ENCODE measurements around the gene SAG.

The SAG gene

DNA sequence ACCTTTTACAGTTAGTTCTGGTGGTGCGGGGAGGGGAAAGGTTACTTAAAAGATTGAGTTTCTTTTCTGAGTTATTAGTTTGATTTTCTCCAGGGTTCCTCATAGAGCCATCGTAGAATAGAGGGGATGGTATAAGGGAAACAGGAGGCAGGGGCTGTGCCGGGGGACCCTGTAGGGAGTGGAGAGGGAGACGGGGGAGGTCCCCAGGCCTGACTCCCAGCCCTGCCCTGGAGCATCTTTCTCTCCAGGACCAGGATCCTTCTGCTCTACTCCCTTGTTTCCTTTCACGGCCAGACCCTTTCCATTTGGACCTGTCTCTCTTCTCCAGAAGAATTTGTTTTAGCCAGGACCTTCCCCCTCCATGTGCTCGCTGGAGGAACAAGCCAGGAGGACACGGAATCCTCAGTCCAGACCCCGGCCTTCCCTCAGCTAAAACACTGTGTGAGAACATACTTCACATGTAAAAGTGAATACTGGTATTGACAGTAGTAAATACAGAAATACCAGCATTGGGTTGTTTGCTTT, 82.0 kb downstream of the SAG start:
- TF ChIP-seq, protein P1, sequence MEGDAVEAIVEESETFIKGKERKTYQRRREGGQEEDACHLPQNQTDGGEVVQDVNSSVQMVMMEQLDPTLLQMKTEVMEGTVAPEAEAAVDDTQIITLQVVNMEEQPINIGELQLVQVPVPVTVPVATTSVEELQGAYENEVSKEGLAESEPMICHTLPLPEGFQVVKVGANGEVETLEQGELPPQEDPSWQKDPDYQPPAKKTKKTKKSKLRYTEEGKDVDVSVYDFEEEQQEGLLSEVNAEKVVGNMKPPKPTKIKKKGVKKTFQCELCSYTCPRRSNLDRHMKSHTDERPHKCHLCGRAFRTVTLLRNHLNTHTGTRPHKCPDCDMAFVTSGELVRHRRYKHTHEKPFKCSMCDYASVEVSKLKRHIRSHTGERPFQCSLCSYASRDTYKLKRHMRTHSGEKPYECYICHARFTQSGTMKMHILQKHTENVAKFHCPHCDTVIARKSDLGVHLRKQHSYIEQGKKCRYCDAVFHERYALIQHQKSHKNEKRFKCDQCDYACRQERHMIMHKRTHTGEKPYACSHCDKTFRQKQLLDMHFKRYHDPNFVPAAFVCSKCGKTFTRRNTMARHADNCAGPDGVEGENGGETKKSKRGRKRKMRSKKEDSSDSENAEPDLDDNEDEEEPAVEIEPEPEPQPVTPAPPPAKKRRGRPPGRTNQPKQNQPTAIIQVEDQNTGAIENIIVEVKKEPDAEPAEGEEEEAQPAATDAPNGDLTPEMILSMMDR (IDR thresholded peaks at IDR 0.05; ENCODE audit: borderline replicate concordance, insufficient read depth, low read depth, low read length) = no peak
- no peak overlapping the region for H3K4me3 ChIP-seq (ENCODE audit: low read depth, low read length)

DNA sequence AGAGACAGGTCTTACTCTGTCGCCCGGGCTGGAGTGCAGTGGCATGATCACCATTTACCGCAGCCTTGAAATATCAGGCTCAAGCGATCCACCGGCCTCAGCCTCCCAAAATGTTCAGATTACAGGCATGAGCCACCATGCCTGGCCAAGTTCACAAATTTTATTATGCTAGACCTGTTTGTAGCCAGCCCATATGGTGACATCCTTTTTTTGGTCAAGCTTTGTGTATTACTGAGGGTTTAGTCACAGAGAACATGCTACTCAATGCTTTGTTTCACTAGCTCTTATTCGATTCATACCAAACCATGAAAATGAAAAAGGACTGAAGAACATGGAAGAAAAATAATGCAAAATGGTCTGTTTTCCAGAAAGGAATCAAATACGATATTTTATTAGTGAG, 88.1 kb downstream of the SAG start:
- TF ChIP-seq, protein P1 (IDR thresholded peaks at IDR 0.05; ENCODE audit: borderline replicate concordance, insufficient read depth, low read depth, low read length) = no peak

More for the DNA sequence above, 88.1 kb downstream of the SAG start:
- H3K4me3 ChIP-seq (ENCODE audit: low read depth, low read length) = no peak overlapping the region
